ENCODE data around the gene RPS19BP1.
A peak's percentile ranks its signal among the peaks of the same experiment; 100 is the strongest.

The RPS19BP1 gene

GRCh38 chr22:39503630-39504029 lies 28.9 kb downstream of the RPS19BP1 start:
- H3K4me3 ChIP-seq (ENCODE audit: low read length) = peak overlapping the region; percentile 89
- no peak for TF ChIP-seq CTCF (IDR thresholded peaks at IDR 0.05; ENCODE audit: insufficient read depth, low read depth, low read length, missing control alignments)
- no peak for DNase-seq (ENCODE audit: low read depth)

GRCh38 chr22:39502789-39503409 lies 29.6 kb downstream of the RPS19BP1 start:
- TF ChIP-seq CTCF (IDR thresholded peaks at IDR 0.05; ENCODE audit: insufficient read depth, low read depth, low read length, missing control alignments) = no peak
- H3K4me3 ChIP-seq (ENCODE audit: low read length) = peak overlapping the region; percentile 89
- DNase-seq (ENCODE audit: low read depth) = no peak

- peak; percentile 95 for DNase-seq (ENCODE audit: low read depth)
- peak within 1 kb of the TSS; percentile 89 for H3K4me3 ChIP-seq (ENCODE audit: low read length)
- no peak for TF ChIP-seq CTCF (IDR thresholded peaks at IDR 0.05; ENCODE audit: insufficient read depth, low read depth, low read length, missing control alignments)
Observed at GRCh38 chr22:39502109-39502788, 30.3 kb downstream of the RPS19BP1 start, which contains the start of gene MIEF1. TSS of gene MIEF1 (plus strand) at chr22:39502290. CDS start at chr22:39511295, 9,005 bp downstream.

- no peak for DNase-seq (ENCODE audit: low read depth)
- H3K4me3 ChIP-seq (ENCODE audit: low read length) = peak overlapping the region; percentile 89
- TF ChIP-seq CTCF (IDR thresholded peaks at IDR 0.05; ENCODE audit: insufficient read depth, low read depth, low read length, missing control alignments) = no peak
Observed at GRCh38 chr22:39501644-39502108, 30.9 kb downstream of the RPS19BP1 start.

- no peak for DNase-seq (ENCODE audit: low read depth)
- no peak overlapping the region for H3K4me3 ChIP-seq (ENCODE audit: low read length)
- no peak for TF ChIP-seq CTCF (IDR thresholded peaks at IDR 0.05; ENCODE audit: insufficient read depth, low read depth, low read length, missing control alignments)
Observed at GRCh38 chr22:39500101-39500500, 32.4 kb downstream of the RPS19BP1 start.

GRCh38 chr22:39498802-39499201 lies 33.7 kb downstream of the RPS19BP1 start:
- no peak for TF ChIP-seq CTCF (IDR thresholded peaks at IDR 0.05; ENCODE audit: insufficient read depth, low read depth, low read length, missing control alignments)
- no peak overlapping the region for H3K4me3 ChIP-seq (ENCODE audit: low read length)
- DNase-seq (ENCODE audit: low read depth) = no peak
